WTC11 (cell line): Measurements from ENCODE around the gene TATDN3. TPM values are rescaled to one million over a fixed set of nuclear protein-coding genes. Genes with fewer than 3 reads are reported as not detected.

Experiments used
- ATAC-seq: fragments of 200-7000 bp; cut with Tn5 transposase; 2 replicates; pipeline ENCODE4 v1.10.0; 2021; ENCODE audit warnings: mild to moderate bottlenecking, moderate library complexity
- CTCF ChIA-PET: fragments of 300-600 bp; sonication (Branson Sonifier 250); formaldehyde crosslinking; loops from one replicate; lab custom pipeline; 2021; ENCODE audit warnings: antibody characterized with exemption; lab: Charles Lee
- POLR2A ChIA-PET: fragments of 350-600 bp; sonication (Branson Sonifier 250); formaldehyde crosslinking; loops from one replicate; lab custom pipeline; 2021; ENCODE audit warnings: antibody characterized with exemption; lab: Charles Lee
- DNase-seq: peaks from one replicate; pipeline ENCODE4 v3.0.0; 2021; ENCODE audit warnings: low spot score
- H3K27ac Mint-ChIP-seq: 2 replicates; pipeline ENCODE4 v1.8.0; 2021; ENCODE audit warnings: mixed read lengths
- H3K27me3 Mint-ChIP-seq: 2 replicates; pipeline ENCODE4 v1.8.0; 2021; ENCODE audit warnings: low read depth, mild to moderate bottlenecking, moderate library complexity, mixed read lengths
- H3K36me3 Mint-ChIP-seq: 2 replicates; pipeline ENCODE4 v1.8.0; 2021; ENCODE audit warnings: mixed read lengths
- H3K4me1 Mint-ChIP-seq: 2 replicates; pipeline ENCODE4 v1.8.0; 2022; ENCODE audit warnings: mixed read lengths
- H3K4me3 Mint-ChIP-seq: 2 replicates; pipeline ENCODE4 v1.8.0; 2021; ENCODE audit warnings: mild to moderate bottlenecking, moderate library complexity, mixed read lengths
- H3K9me3 Mint-ChIP-seq: 2 replicates; pipeline ENCODE4 v1.8.0; 2021; ENCODE audit warnings: mixed read lengths
- ATF3 ChIP-seq: sonication (generic); formaldehyde crosslinking; conservative IDR thresholded peaks from 2 replicates; pipeline ENCODE4 v1.8.1; 2022; ENCODE audit warnings: mild to moderate bottlenecking, missing genetic modification reagents
- ERG ChIP-seq: fragments of 250-450 bp; sonication (Bioruptor Pico); IDR thresholded peaks from 2 replicates; pipeline ENCODE4 v1.8.0; 2021; ENCODE audit warnings: mild to moderate bottlenecking
- FOXP4 ChIP-seq: sonication (generic); formaldehyde crosslinking; IDR thresholded peaks from 2 replicates; pipeline ENCODE4 v1.8.0; 2022; ENCODE audit warnings: mild to moderate bottlenecking, missing genetic modification reagents
- GABPB1 ChIP-seq: sonication (generic); formaldehyde crosslinking; IDR thresholded peaks from 2 replicates; pipeline ENCODE4 v1.8.1; 2023; ENCODE audit warnings: mild to moderate bottlenecking, missing genetic modification reagents
- IRF1 ChIP-seq: sonication (generic); formaldehyde crosslinking; IDR thresholded peaks from 2 replicates; pipeline ENCODE4 v1.8.0; 2023; ENCODE audit warnings: missing genetic modification reagents
- JUN ChIP-seq: sonication (generic); formaldehyde crosslinking; IDR thresholded peaks from 2 replicates; pipeline ENCODE4 v1.8.0; 2023; ENCODE audit warnings: mild to moderate bottlenecking, missing genetic modification reagents
- MAX ChIP-seq: sonication (generic); formaldehyde crosslinking; IDR thresholded peaks from 2 replicates; pipeline ENCODE4 v1.8.0; 2022; ENCODE audit warnings: mild to moderate bottlenecking, missing genetic modification reagents
- MLX ChIP-seq: sonication (generic); formaldehyde crosslinking; IDR thresholded peaks from 2 replicates; pipeline ENCODE4 v1.8.1; 2023; ENCODE audit warnings: mild to moderate bottlenecking, missing genetic modification reagents, moderate library complexity
- NFYB ChIP-seq: sonication (generic); formaldehyde crosslinking; conservative IDR thresholded peaks from 2 replicates; pipeline ENCODE4 v1.8.0; 2022; ENCODE audit warnings: low read depth, missing genetic modification reagents
- OVOL2 ChIP-seq: fragments of 250-450 bp; sonication (Bioruptor Pico); IDR thresholded peaks from 2 replicates; pipeline ENCODE4 v1.9.0; 2021; ENCODE audit warnings: mild to moderate bottlenecking, borderline replicate concordance
- PRDM15 ChIP-seq: sonication (generic); formaldehyde crosslinking; IDR thresholded peaks from 2 replicates; pipeline ENCODE4 v1.8.0; 2022; ENCODE audit warnings: missing genetic modification reagents
- RORB ChIP-seq: fragments of 250-450 bp; sonication (Bioruptor Pico); IDR thresholded peaks from 2 replicates; pipeline ENCODE4 v1.9.0; 2021; ENCODE audit warnings: mild to moderate bottlenecking
- SMAD3 ChIP-seq: sonication (generic); formaldehyde crosslinking; IDR thresholded peaks from 2 replicates; pipeline ENCODE4 v1.8.0; 2022; ENCODE audit warnings: missing genetic modification reagents, mild to moderate bottlenecking, borderline replicate concordance
- SOX15 ChIP-seq: fragments of 250-450 bp; sonication (Bioruptor Pico); IDR thresholded peaks from 2 replicates; pipeline ENCODE4 v1.9.0; 2021; ENCODE audit warnings: mild to moderate bottlenecking
- SP1 ChIP-seq: sonication (generic); formaldehyde crosslinking; conservative IDR thresholded peaks from 2 replicates; pipeline ENCODE4 v1.8.1; 2022; ENCODE audit warnings: missing genetic modification reagents
- TCF7 ChIP-seq: sonication (generic); formaldehyde crosslinking; IDR thresholded peaks from 2 replicates; pipeline ENCODE4 v1.8.0; 2022; ENCODE audit warnings: mild to moderate bottlenecking, low read depth, missing genetic modification reagents, moderate library complexity
- TP53 ChIP-seq: sonication (generic); formaldehyde crosslinking; IDR thresholded peaks from 2 replicates; pipeline ENCODE4 v1.8.1; 2023; ENCODE audit warnings: mild to moderate bottlenecking, missing genetic modification reagents
- ZNF121 ChIP-seq: sonication (generic); formaldehyde crosslinking; IDR thresholded peaks from 2 replicates; pipeline ENCODE4 v1.8.0; 2023; ENCODE audit warnings: missing genetic modification reagents
- ZNF532 ChIP-seq: fragments of 250-450 bp; sonication (Bioruptor Pico); IDR thresholded peaks from 2 replicates; pipeline ENCODE4 v1.9.0; 2021; ENCODE audit warnings: mild to moderate bottlenecking, borderline replicate concordance
- ZNF671 ChIP-seq: fragments of 250-450 bp; sonication (Bioruptor Pico); IDR thresholded peaks from 2 replicates; pipeline ENCODE4 v1.8.0; 2021; ENCODE audit warnings: mild to moderate bottlenecking
- ZSCAN18 ChIP-seq: fragments of 250-450 bp; sonication (Bioruptor Pico); IDR thresholded peaks from 2 replicates; pipeline ENCODE4 v2.1.2; 2022; ENCODE audit warnings: mild to moderate bottlenecking, moderate library complexity
- total RNA-seq: library from RNA; stranded (reverse); gene quantifications from 3 replicates; pipeline ENCODE4 v1.2.3, GENCODE V29; 2021

Gene TATDN3
- total RNA-seq, 1 experiment from 2014 or later: 19.3 TPM

GRCh38 chr1:212847549-212847948 lies 55.9 kb downstream of the TATDN3 start, which contains the start of gene SPATA45 (continued):
- TF ChIP-seq ZSCAN18 (CRISPR knock-in tag) (no peak), PRDM15 (CRISPR knock-in tag) (no peak), ZNF671 (CRISPR knock-in tag) (no peak), ZNF121 (no peak), GABPB1 (CRISPR knock-in tag) (no peak), RORB (no peak), SP1 (CRISPR knock-in tag) (no peak), OVOL2 (CRISPR knock-in tag) (no peak), SOX15 (CRISPR knock-in tag) (no peak)

- CTCF ChIA-PET: interaction anchor here (1.1 kb wide), 1 partner anchor 37 kb away, joined by 6 read pairs; no protein-coding TSS in a partner anchor
- H3K4me3 Mint-ChIP-seq: peak overlapping the region; percentile 29; the same call in 1 of the 2 replicates
- H3K36me3 Mint-ChIP-seq: peaks cover 23% of the 10 kb centered on the region
- peaks cover 15% of the 10 kb centered on the region for H3K9me3 Mint-ChIP-seq
- H3K27me3 Mint-ChIP-seq: peaks cover 19% of the 10 kb centered on the region
- ATAC-seq (peak; percentile 94), DNase-seq (no peak)
- POLR2A ChIA-PET: no interaction called here
- H3K4me1 Mint-ChIP-seq: peaks cover 44% of the 10 kb centered on the region
- H3K27ac Mint-ChIP-seq: peak overlapping the region; percentile 84
- TF ChIP-seq TCF7 (CRISPR knock-in tag): no peak
- TF ChIP-seq MAX (CRISPR knock-in tag): no peak
- no peak for TF ChIP-seq ATF3
- TF ChIP-seq FOXP4 (CRISPR knock-in tag): peak; percentile 65; the same call in 1 of the 2 replicates
- TF ChIP-seq NFYB (CRISPR knock-in tag): no peak
- TF ChIP-seq TP53 (CRISPR knock-in tag): no peak
- no peak for TF ChIP-seq MLX (CRISPR knock-in tag)
- 0 out of 2 replicates have a peak, but pooled peaks have one; percentile 23 for TF ChIP-seq SMAD3 (CRISPR knock-in tag)
- peak; percentile 27; the same call in 1 of the 2 replicates for TF ChIP-seq ERG (CRISPR knock-in tag)
- no peak for TF ChIP-seq ZNF532 (CRISPR knock-in tag)
- TF ChIP-seq JUN (CRISPR knock-in tag): no peak
- no peak for TF ChIP-seq IRF1
Observed at GRCh38 chr1:212852105-212852688, 60.5 kb downstream of the TATDN3 start.
